Memory B cell (primary cell): ENCODE measurements around the gene SMIM33.
"Not testable (repeated sequence)": the region's sequence is repeated elsewhere in the genome, so short reads cannot be mapped to it uniquely, and the experiment has no call there.

Experiments
- ATAC-seq: fragments of 150-1000 bp; cut with Tn5 transposase; 2 replicates; pipeline ENCODE4 v1.10.0; 2021; ENCODE audit warnings: low read depth, mild to moderate bottlenecking, moderate library complexity
- DNase-seq, 2 donors: peaks; one replicate each; pipeline ENCODE4 v3.0.0; 2022; ENCODE audit warnings: low spot score in 2 of 2
- H3K27ac Mint-ChIP-seq: one replicate; pipeline ENCODE4 v1.8.0; 2022; ENCODE audit warnings: mild to moderate bottlenecking, moderate library complexity, mixed read lengths
- H3K27me3 Mint-ChIP-seq: one replicate; pipeline ENCODE4 v1.8.0; 2022; ENCODE audit warnings: mixed read lengths
- H3K36me3 Mint-ChIP-seq: one replicate; pipeline ENCODE4 v1.8.0; 2022; ENCODE audit warnings: mild to moderate bottlenecking, mixed read lengths
- H3K4me1 Mint-ChIP-seq: one replicate; pipeline ENCODE4 v1.8.0; 2022; ENCODE audit warnings: mixed read lengths
- H3K4me3 Mint-ChIP-seq: one replicate; pipeline ENCODE4 v1.8.0; 2022; ENCODE audit warnings: mild to moderate bottlenecking, moderate library complexity, mixed read lengths
- H3K9me3 Mint-ChIP-seq: one replicate; pipeline ENCODE4 v1.8.0; 2022; ENCODE audit warnings: mixed read lengths

SMIM33 gene

DNA sequence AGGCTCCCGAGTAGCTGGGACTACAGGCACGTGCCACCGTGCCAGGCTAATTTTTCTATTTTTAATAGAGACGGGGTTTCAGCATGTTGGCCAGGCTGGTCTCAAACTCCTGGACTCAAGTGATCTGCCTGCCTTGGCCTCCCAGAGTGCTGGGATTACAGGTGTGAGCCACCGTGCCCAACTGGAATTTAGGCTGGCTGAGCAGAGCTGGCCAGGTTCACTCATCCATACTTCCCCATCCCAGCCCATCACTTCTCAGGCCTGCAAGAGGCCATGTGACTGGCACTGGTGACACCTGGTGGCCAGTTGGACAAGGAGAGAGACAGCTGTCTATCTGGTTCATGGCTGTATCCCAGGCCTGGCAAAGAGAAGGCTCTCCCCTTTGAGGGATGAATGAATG, 42.6 kb downstream of the SMIM33 start:
- H3K4me3 Mint-ChIP-seq: not testable (repeated sequence)

GRCh38 chr5:139513852-139514485, 43.2 kb downstream of the SMIM33 start:
- peaks cover 19% of the 10 kb centered on the region for H3K4me1 Mint-ChIP-seq
- no peak overlapping the region for H3K4me3 Mint-ChIP-seq
- no peak for DNase-seq
- H3K27ac Mint-ChIP-seq: no peak overlapping the region
- H3K9me3 Mint-ChIP-seq: no peaks in the 10 kb centered on the region
- no peaks in the 10 kb centered on the region for H3K36me3 Mint-ChIP-seq
- no peak for ATAC-seq
- H3K27me3 Mint-ChIP-seq: no peaks in the 10 kb centered on the region

More for the DNA sequence above, 42.6 kb downstream of the SMIM33 start:
- H3K4me1 Mint-ChIP-seq: peaks cover 13% of the 10 kb centered on the region
- H3K9me3 Mint-ChIP-seq, H3K27me3 Mint-ChIP-seq, H3K27ac Mint-ChIP-seq, H3K36me3 Mint-ChIP-seq: not testable (repeated sequence)
- DNase-seq: peak; percentile 28 to 46
- ATAC-seq: peak; percentile 36

GRCh38 chr5:139514486-139514856, 43.7 kb downstream of the SMIM33 start:
- ATAC-seq (no peak), DNase-seq (no peak)
- peaks cover 19% of the 10 kb centered on the region for H3K4me1 Mint-ChIP-seq

GRCh38 chr5:139517683-139518564, 47.1 kb downstream of the SMIM33 start:
- ATAC-seq: peak; percentile 95
- H3K36me3 Mint-ChIP-seq: no peaks in the 10 kb centered on the region
- H3K4me3 Mint-ChIP-seq: peak overlapping the region; percentile 92
- H3K9me3 Mint-ChIP-seq: no peaks in the 10 kb centered on the region
- H3K27me3 Mint-ChIP-seq: peaks cover 1% of the 10 kb centered on the region
- peak; percentile 92 to 96 for DNase-seq
- peaks cover 18% of the 10 kb centered on the region for H3K4me1 Mint-ChIP-seq
- H3K27ac Mint-ChIP-seq: peak overlapping the region; percentile 87

More at GRCh38 chr5:139514486-139514856, 43.7 kb downstream of the SMIM33 start:
- Mint-ChIP-seq H3K27ac (no peak overlapping the region), H3K9me3 (no peaks in the 10 kb centered on the region), H3K4me3 (no peak overlapping the region), H3K27me3 (peaks cover under 1% of the 10 kb centered on the region), H3K36me3 (no peaks in the 10 kb centered on the region)
